ENCODE data around the gene SYS1.

The SYS1 gene

GRCh38 chr20:45407067-45407745 lies 44.2 kb downstream of the SYS1 start:
- in situ Hi-C loops (cut with MboI; ENCODE audit: low pct_unique_long_range_greater_than_20kb, low sequenced_read_pairs): no loop called here

GRCh38 chr20:45407783-45408645 lies 45.1 kb downstream of the SYS1 start, which contains the start of gene DBNDD2:
Gene DBNDD2, plus strand, starts transcription at chr20:45408289. Its CDS starts 179 bp downstream, at chr20:45408468.
- in situ Hi-C loops (cut with MboI; ENCODE audit: low pct_unique_long_range_greater_than_20kb, low sequenced_read_pairs): no loop called here
- DNase-seq: no peak

More at GRCh38 chr20:45407067-45407745, 44.2 kb downstream of the SYS1 start:
- DNase-seq: no peak

- in situ Hi-C loops (cut with MboI; ENCODE audit: low pct_unique_long_range_greater_than_20kb, low sequenced_read_pairs): no loop called here
- peak; percentile 61 for DNase-seq
Observed at GRCh38 chr20:45408646-45409213, 45.8 kb downstream of the SYS1 start.

- no peak for DNase-seq
- in situ Hi-C loops (cut with MboI; ENCODE audit: low pct_unique_long_range_greater_than_20kb, low sequenced_read_pairs): no loop called here
Observed at GRCh38 chr20:45409521-45410272, 46.7 kb downstream of the SYS1 start.

- peak; percentile 19 for DNase-seq
- in situ Hi-C loops (cut with MboI; ENCODE audit: low pct_unique_long_range_greater_than_20kb, low sequenced_read_pairs): no loop called here
Observed at GRCh38 chr20:45410887-45411286, 47.9 kb downstream of the SYS1 start.

GRCh38 chr20:45412653-45413052 lies 49.7 kb downstream of the SYS1 start:
- in situ Hi-C loops (cut with MboI; ENCODE audit: low pct_unique_long_range_greater_than_20kb, low sequenced_read_pairs): no loop called here

GRCh38 chr20:45413479-45413878 lies 50.5 kb downstream of the SYS1 start:
- in situ Hi-C loops (cut with MboI; ENCODE audit: low pct_unique_long_range_greater_than_20kb, low sequenced_read_pairs): no loop called here
- no peak for DNase-seq

More at GRCh38 chr20:45412653-45413052, 49.7 kb downstream of the SYS1 start:
- DNase-seq: no peak

GRCh38 chr20:45415822-45416637 lies 53.1 kb downstream of the SYS1 start, which contains the start of gene PIGT:
Gene PIGT, plus strand, starts transcription at chr20:45416141. Its CDS starts 16 bp downstream, at chr20:45416157.
- peak; percentile 86 for DNase-seq
- in situ Hi-C loops (cut with MboI; ENCODE audit: low pct_unique_long_range_greater_than_20kb, low sequenced_read_pairs): no loop called here

- DNase-seq: no peak
Observed at GRCh38 chr20:45416917-45417316, 54.0 kb downstream of the SYS1 start.

More at GRCh38 chr20:45416917-45417316, 54.0 kb downstream of the SYS1 start:
- in situ Hi-C loops (cut with MboI; ENCODE audit: low pct_unique_long_range_greater_than_20kb, low sequenced_read_pairs): no loop called here

All from KBM-7 (cell line).